ENCODE data around the gene PUM2.

The PUM2 gene

GRCh38 chr2:20217041-20217970 is 133.3 kb downstream of the PUM2 start:
- ChIA-PET CTCF (interaction anchor here (1.6 kb wide), 1 partner anchor 10 kb away, joined by 6 read pairs; no protein-coding TSS in a partner anchor), POLR2A (no interaction called here)
- DNase-seq (ENCODE audit: low read depth, low spot score), result no peak
- H3K4me3 ChIP-seq (ENCODE audit: low read depth, low read length), result no peak overlapping the region
- TF ChIP-seq CTCF (IDR thresholded peaks at IDR 0.05; ENCODE audit: insufficient read depth, low read length, missing control alignments), result no peak

- ChIA-PET CTCF (interaction anchor here (1.6 kb wide), 1 partner anchor 9 kb away, joined by 6 read pairs; no protein-coding TSS in a partner anchor), POLR2A (no interaction called here)
- no peak for DNase-seq (ENCODE audit: low read depth, low spot score)
Observed at GRCh38 chr2:20216130-20217025, 134.3 kb downstream of the PUM2 start.

GRCh38 chr2:20215183-20216040 is 135.2 kb downstream of the PUM2 start:
- DNase-seq (ENCODE audit: low read depth, low spot score), result no peak
- no peak overlapping the region for H3K4me3 ChIP-seq (ENCODE audit: low read depth, low read length)
- ChIA-PET POLR2A (no interaction called here), CTCF (interaction anchor here (0.9 to 1.3 kb wide), 3 partner anchors 10 to 26 kb away, joined by 3 to 4 read pairs (median 3); partner anchors contain the start of gene SDC1)
- TF ChIP-seq CTCF (IDR thresholded peaks at IDR 0.05; ENCODE audit: insufficient read depth, low read length, missing control alignments), result no peak

More at GRCh38 chr2:20216130-20217025, 134.3 kb downstream of the PUM2 start:
- H3K4me3 ChIP-seq (ENCODE audit: low read depth, low read length), result no peak overlapping the region
- no peak for TF ChIP-seq CTCF (IDR thresholded peaks at IDR 0.05; ENCODE audit: insufficient read depth, low read length, missing control alignments)

- no peak overlapping the region for H3K4me3 ChIP-seq (ENCODE audit: low read depth, low read length)
- no peak for DNase-seq (ENCODE audit: low read depth, low spot score)
- ChIA-PET CTCF (interaction anchor here (0.9 to 2.0 kb wide), 5 partner anchors 10 to 111 kb away, joined by 3 to 5 read pairs (median 3); partner anchors contain the start of gene SDC1), POLR2A (no interaction called here)
- no peak for TF ChIP-seq CTCF (IDR thresholded peaks at IDR 0.05; ENCODE audit: insufficient read depth, low read length, missing control alignments)
Observed at GRCh38 chr2:20214566-20215182, 136.0 kb downstream of the PUM2 start.

GRCh38 chr2:20213651-20214565 is 136.7 kb downstream of the PUM2 start:
- TF ChIP-seq CTCF (IDR thresholded peaks at IDR 0.05; ENCODE audit: insufficient read depth, low read length, missing control alignments), result no peak
- POLR2A ChIA-PET, result no interaction called here
- CTCF ChIA-PET, result interaction anchor here (0.9 to 2.0 kb wide), 6 partner anchors 11 to 112 kb away, joined by 3 to 5 read pairs (median 4); partner anchors contain the start of gene SDC1
- no peak for DNase-seq (ENCODE audit: low read depth, low spot score)
- H3K4me3 ChIP-seq (ENCODE audit: low read depth, low read length), result no peak overlapping the region
